Measurements from ENCODE around the gene CCDC78. TPM values are rescaled to one million over a fixed set of nuclear protein-coding genes. Genes with fewer than 3 reads are reported as not detected.
A peak's percentile ranks its signal among the peaks of the same experiment; 100 is the strongest.

The CCDC78 gene
- total RNA-seq, 4 donors from 2014 or later, result 0.40 to 24.3 (median 0.98) TPM

DNA sequence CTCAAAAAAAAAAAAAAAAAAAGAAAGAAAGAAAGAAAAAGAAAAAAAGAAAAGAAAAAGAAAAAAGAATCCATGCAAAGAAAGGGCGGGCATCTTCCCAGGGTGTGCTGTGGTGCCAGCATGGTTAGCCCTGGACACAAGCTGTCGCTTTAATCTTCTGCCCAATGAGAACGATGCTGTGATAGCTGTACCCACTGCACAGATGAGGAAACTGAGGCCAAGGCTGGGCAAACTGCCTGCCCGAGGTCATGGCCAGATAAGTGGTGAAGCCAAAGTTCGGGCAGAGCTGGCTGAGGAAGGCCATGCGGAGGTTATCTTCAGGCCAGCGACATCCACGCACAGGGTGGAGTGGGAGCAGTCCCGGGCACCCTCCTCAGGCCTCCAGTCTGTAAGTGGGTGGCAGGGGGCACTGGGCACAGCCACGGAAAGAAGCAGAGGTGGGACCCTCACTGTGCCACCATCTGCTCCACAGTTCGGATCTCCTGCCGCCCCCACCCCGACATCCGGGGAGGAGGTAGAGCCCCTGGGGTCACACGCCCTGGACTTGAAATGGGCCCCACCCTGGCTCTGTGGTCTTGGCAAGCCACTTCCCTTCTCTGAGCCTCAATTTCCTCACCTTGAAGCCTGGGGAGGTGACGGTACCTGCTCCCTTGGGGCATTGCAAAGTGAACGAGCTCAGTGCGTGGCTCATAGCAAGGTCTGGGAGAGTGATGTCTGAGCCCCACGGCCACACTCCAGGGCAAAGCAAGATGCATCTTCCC lies 27.2 kb downstream of the CCDC78 start:
- TF ChIP-seq POLR2A (IDR thresholded peaks at IDR 0.05) (no peak), EP300 (IDR thresholded peaks at IDR 0.05; ENCODE audit: low read depth) (no peak), POLR2AphosphoS5 (IDR thresholded peaks at IDR 0.05) (no peak)
- TF ChIP-seq, protein P1, sequence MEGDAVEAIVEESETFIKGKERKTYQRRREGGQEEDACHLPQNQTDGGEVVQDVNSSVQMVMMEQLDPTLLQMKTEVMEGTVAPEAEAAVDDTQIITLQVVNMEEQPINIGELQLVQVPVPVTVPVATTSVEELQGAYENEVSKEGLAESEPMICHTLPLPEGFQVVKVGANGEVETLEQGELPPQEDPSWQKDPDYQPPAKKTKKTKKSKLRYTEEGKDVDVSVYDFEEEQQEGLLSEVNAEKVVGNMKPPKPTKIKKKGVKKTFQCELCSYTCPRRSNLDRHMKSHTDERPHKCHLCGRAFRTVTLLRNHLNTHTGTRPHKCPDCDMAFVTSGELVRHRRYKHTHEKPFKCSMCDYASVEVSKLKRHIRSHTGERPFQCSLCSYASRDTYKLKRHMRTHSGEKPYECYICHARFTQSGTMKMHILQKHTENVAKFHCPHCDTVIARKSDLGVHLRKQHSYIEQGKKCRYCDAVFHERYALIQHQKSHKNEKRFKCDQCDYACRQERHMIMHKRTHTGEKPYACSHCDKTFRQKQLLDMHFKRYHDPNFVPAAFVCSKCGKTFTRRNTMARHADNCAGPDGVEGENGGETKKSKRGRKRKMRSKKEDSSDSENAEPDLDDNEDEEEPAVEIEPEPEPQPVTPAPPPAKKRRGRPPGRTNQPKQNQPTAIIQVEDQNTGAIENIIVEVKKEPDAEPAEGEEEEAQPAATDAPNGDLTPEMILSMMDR (IDR thresholded peaks at IDR 0.05), result no peak
- no peaks in the 10 kb centered on the region for H3K9me3 ChIP-seq

DNA sequence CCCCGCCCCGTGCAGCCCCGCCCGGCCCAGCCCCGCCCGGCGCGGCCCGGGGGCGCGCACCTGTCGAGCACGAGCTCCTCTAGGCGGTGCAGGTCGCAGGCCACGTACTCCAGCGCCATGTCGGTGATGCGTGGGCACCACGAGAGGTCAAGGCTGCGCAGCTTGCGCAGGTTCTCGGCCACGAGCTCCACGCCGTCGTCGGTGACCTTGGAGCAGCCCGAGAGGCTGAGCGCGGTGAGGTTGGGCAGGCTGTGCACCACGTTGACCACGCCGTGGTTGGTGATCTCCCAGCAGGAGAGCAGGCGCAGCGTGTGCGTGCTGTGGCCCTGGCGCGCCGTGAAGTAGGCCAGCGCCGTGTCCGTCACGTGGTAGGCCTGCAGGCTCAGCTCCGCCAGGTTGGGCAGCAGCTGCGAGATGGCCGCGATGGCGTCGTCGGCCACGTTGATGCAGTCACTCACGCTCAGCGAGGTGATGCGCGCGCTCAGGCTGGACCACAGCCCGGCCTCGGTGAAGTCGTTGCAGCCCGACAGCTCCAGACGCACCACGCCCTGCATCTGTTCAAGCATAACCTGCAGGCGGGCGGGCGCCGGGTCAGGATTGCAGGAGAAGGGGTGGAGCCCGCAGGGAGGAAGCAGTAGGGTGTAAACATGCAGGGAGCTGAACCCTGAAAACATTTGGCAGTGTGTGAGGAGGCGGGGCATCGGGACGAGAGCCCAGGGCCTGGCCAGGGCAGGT lies 30.7 kb downstream of the CCDC78 start:
- H3K4me1 ChIP-seq, result peaks cover 12 to 34% (median 28%) of the 10 kb centered on the region in 4 donors
- no peaks in the 10 kb centered on the region for H3K9me3 ChIP-seq
- in situ Hi-C loops (cut with MboI; ENCODE audit: low pct_ligation_motif_present in 1 of 4, low pct_unique_long_range_greater_than_20kb in 1 of 4, low sequenced_read_pairs in 3 of 4) (no loop called here), intact Hi-C loops (cut with DNase I; ENCODE audit: low total_unique reads) (no loop called here)
- peaks cover 72% of the 10 kb centered on the region for H3K27me3 ChIP-seq
- H3K36me3 ChIP-seq, result no peaks in the 10 kb centered on the region
- DNase-seq, result peak; percentile 91
- peak overlapping the region; percentile 57 to 79 (median 68) for H3K27ac ChIP-seq
- TF ChIP-seq POLR2A (IDR thresholded peaks at IDR 0.05) (peak; percentile 24), POLR2AphosphoS5 (IDR thresholded peaks at IDR 0.05) (peak; percentile 12 to 50 (median 27)), EP300 (IDR thresholded peaks at IDR 0.05; ENCODE audit: low read depth) (no peak)
- TF ChIP-seq, protein P1 (IDR thresholded peaks at IDR 0.05), result peak in 1 of 5 experiments; percentile 18
- H3K4me3 ChIP-seq, result peak overlapping the region in 2 of 4 donors; percentile 32 to 34
- WGBS, 2 donors (ENCODE audit: low coverage in 1 of 2), result 1% methylated on average over 36 of the region's 71 CpGs; no CpG with 5 or more reads in 1 of the 2 donors

More for the DNA sequence above, 27.2 kb downstream of the CCDC78 start:
- H3K4me1 ChIP-seq, result peaks cover 12 to 31% (median 24%) of the 10 kb centered on the region in 4 donors
- WGBS, 2 donors (ENCODE audit: low coverage in 1 of 2), result 47 to 94% methylated on average over 3 to 16 of the region's 19 CpGs
- no peak for DNase-seq
- intact Hi-C loops (cut with DNase I; ENCODE audit: low total_unique reads) (no loop called here), in situ Hi-C loops (cut with MboI; ENCODE audit: low pct_ligation_motif_present in 1 of 4, low pct_unique_long_range_greater_than_20kb in 1 of 4, low sequenced_read_pairs in 3 of 4) (no loop called here)
- no peak overlapping the region for H3K4me3 ChIP-seq
- no peak overlapping the region for H3K27ac ChIP-seq
- peaks cover 81% of the 10 kb centered on the region for H3K27me3 ChIP-seq
- H3K36me3 ChIP-seq, result no peaks in the 10 kb centered on the region

DNA sequence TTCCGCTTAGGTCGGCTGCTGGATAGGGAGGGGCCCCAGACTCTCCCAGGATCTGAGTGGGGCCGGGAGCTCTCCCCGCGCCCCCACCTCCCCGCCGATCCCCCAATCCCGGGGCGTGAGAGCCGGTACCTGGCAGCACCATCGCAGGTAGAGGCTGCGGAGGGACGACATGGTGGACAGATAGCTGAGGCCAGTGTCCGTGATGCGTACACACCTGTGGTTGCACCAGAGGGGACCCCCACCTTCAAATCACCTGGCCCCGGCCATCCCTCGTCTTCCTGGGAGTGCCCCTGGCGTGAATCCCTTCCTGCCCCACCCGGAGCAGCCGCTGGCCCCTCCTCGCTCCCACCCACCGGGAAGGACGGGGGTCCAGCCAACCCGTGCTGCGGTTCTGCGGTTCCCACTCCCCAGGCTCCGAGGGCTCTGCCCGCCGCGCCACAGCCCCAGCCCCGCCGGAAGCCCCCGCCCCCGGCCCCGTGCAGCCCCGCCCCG lies 31.3 kb downstream of the CCDC78 start:
- peak overlapping the region in 1 of 4 donors; percentile 48 for H3K27ac ChIP-seq
- TF ChIP-seq EP300 (IDR thresholded peaks at IDR 0.05; ENCODE audit: low read depth) (no peak), POLR2A (IDR thresholded peaks at IDR 0.05) (no peak)
- TF ChIP-seq, protein P1 (IDR thresholded peaks at IDR 0.05), result no peak
- no peaks in the 10 kb centered on the region for H3K36me3 ChIP-seq
- H3K9me3 ChIP-seq, result no peaks in the 10 kb centered on the region
- WGBS, 2 donors (ENCODE audit: low coverage in 1 of 2), result 4% methylated on average over 20 of the region's 37 CpGs; no CpG with 5 or more reads in 1 of the 2 donors
- peaks cover 66% of the 10 kb centered on the region for H3K27me3 ChIP-seq
- H3K4me3 ChIP-seq, result peak overlapping the region in 2 of 4 donors; percentile 32 to 34
- H3K4me1 ChIP-seq, result peaks cover 12 to 37% (median 30%) of the 10 kb centered on the region in 4 donors
- DNase-seq, result no peak
- in situ Hi-C loops (cut with MboI; ENCODE audit: low pct_ligation_motif_present in 1 of 4, low pct_unique_long_range_greater_than_20kb in 1 of 4, low sequenced_read_pairs in 3 of 4), result no loop called here
- intact Hi-C loops (cut with DNase I; ENCODE audit: low total_unique reads), result no loop called here

Data from transverse colon (tissue), 4 donors.